Keratinocyte (primary cell): ENCODE results near the gene ZC3H7A.
"Not testable (repeated sequence)": the region's sequence is repeated elsewhere in the genome, so short reads cannot be mapped to it uniquely, and the experiment has no call there.

ENCODE experiments used
- CTCF ChIP-seq, 3 experiments: IDR thresholded peaks in 1 of 3; conservative IDR thresholded peaks in 1 of 3; optimal IDR thresholded peaks in 1 of 3; 2 replicates in 2 of 3; 3 replicates in 1 of 3; pipeline versions ENCODE3 to v1.5.1; 2011; ENCODE audit warnings: low read length in 3 of 3, mild to moderate bottlenecking in 3 of 3, moderate library complexity in 2 of 3, control low read depth in 1 of 3, inconsistent platforms in 1 of 3; ENCODE audit not compliant: insufficient read depth in 2 of 3; ENCODE audit errors: extremely low read depth in 1 of 3
- EZH2 ChIP-seq: IDR thresholded peaks from one replicate; pipeline ENCODE4 v1.6.1; 2012; ENCODE audit warnings: inconsistent platforms, mild to moderate bottlenecking, low read length, moderate library complexity

- not testable (repeated sequence) for TF ChIP-seq CTCF (optimal IDR thresholded peaks at IDR 0.05 in 1 of 3, IDR thresholded peaks at IDR 0.05 in 1 of 3, conservative IDR thresholded peaks at IDR 0.05 in 1 of 3; ENCODE audit: extremely low read depth in 1 of 3, insufficient read depth in 2 of 3, low read length in 3 of 3); EZH2
These were observed 26.6 kb upstream of the ZC3H7A start for GRCh38 chr16:11823645-11824044.
